GM18511 (cell line): ENCODE results near the gene AGRN.

Experiments
- ATAC-seq: cut with Tn5 transposase; IDR thresholded peaks from one replicate; pipeline ENCODE4 v1.9.1; 2021; ENCODE audit warnings: mild to moderate bottlenecking, moderate library complexity; ENCODE audit not compliant: unreplicated experiment

Gene AGRN

GRCh38 chr1:1033731-1034438 lies 14.0 kb downstream of the AGRN start:
- ATAC-seq = no peak

- ATAC-seq = no peak
Observed at GRCh38 chr1:1034439-1034781, 14.5 kb downstream of the AGRN start.

GRCh38 chr1:1035291-1035943 lies 15.5 kb downstream of the AGRN start:
- ATAC-seq = no peak

- ATAC-seq = no peak
Observed at GRCh38 chr1:1037366-1038327, 17.7 kb downstream of the AGRN start.

- peak; percentile 77 for ATAC-seq
Observed at GRCh38 chr1:1038694-1039093, 18.8 kb downstream of the AGRN start.

- no peak for ATAC-seq
Observed at GRCh38 chr1:1039145-1039910, 19.4 kb downstream of the AGRN start.

GRCh38 chr1:1040004-1040991 lies 20.4 kb downstream of the AGRN start:
- ATAC-seq = no peak

GRCh38 chr1:1041092-1041523 lies 21.2 kb downstream of the AGRN start:
- ATAC-seq = no peak

GRCh38 chr1:1041873-1042272 lies 22.0 kb downstream of the AGRN start:
- no peak for ATAC-seq

- ATAC-seq = no peak
Observed at GRCh38 chr1:1042835-1043234, 22.9 kb downstream of the AGRN start.

GRCh38 chr1:1043411-1043810 lies 23.5 kb downstream of the AGRN start:
- ATAC-seq = no peak

GRCh38 chr1:1043921-1044320 lies 24.0 kb downstream of the AGRN start:
- ATAC-seq = no peak

GRCh38 chr1:1044455-1045078 lies 24.6 kb downstream of the AGRN start:
- no peak for ATAC-seq

- ATAC-seq = no peak
Observed at GRCh38 chr1:1045129-1045528, 25.2 kb downstream of the AGRN start.

- ATAC-seq = no peak
Observed at GRCh38 chr1:1046243-1046642, 26.3 kb downstream of the AGRN start.

- no peak for ATAC-seq
Observed at GRCh38 chr1:1046767-1047166, 26.8 kb downstream of the AGRN start.

- no peak for ATAC-seq
Observed at GRCh38 chr1:1047407-1047806, 27.5 kb downstream of the AGRN start.

GRCh38 chr1:1047963-1048362 lies 28.0 kb downstream of the AGRN start:
- no peak for ATAC-seq

GRCh38 chr1:1048765-1049164 lies 28.8 kb downstream of the AGRN start:
- ATAC-seq = no peak
